ENCODE data around the gene HECA. TPM values are rescaled to one million over a fixed set of nuclear protein-coding genes. Genes with fewer than 3 reads are reported as not detected.

The HECA gene
- total RNA-seq, 4 donors from 2014 or later, result 11.3 to 38.4 (median 25.7) TPM

GRCh38 chr6:139159016-139159415 lies 24.1 kb downstream of the HECA start:
- Histone ChIP-seq H3K4me3 (no peak overlapping the region), H3K36me3 (no peaks in the 10 kb centered on the region), H3K4me1 (peaks cover 0 to 10% of the 10 kb centered on the region in 2 donors), H3K27ac (no peak overlapping the region), H3K9me3 (no peaks in the 10 kb centered on the region), H3K27me3 (no peaks in the 10 kb centered on the region)
- intact Hi-C loops (cut with DNase I; ENCODE audit: low total_unique reads), result no loop called here
- DNase-seq, result no peak
- TF ChIP-seq CTCF (IDR thresholded peaks at IDR 0.05), result no peak
- TF ChIP-seq POLR2A (IDR thresholded peaks at IDR 0.05), result no peak

- DNase-seq, result no peak
- no peak for TF ChIP-seq POLR2A (IDR thresholded peaks at IDR 0.05)
- TF ChIP-seq CTCF (IDR thresholded peaks at IDR 0.05), result no peak
- no peak overlapping the region for H3K4me3 ChIP-seq
- H3K27ac ChIP-seq, result no peak overlapping the region
- intact Hi-C loops (cut with DNase I; ENCODE audit: low total_unique reads), result no loop called here
- H3K27me3 ChIP-seq, result no peaks in the 10 kb centered on the region
- H3K9me3 ChIP-seq, result no peaks in the 10 kb centered on the region
- H3K36me3 ChIP-seq, result no peaks in the 10 kb centered on the region
- peaks cover 0 to 10% of the 10 kb centered on the region in 2 donors for H3K4me1 ChIP-seq
Measured at GRCh38 chr6:139161169-139161568, 26.3 kb downstream of the HECA start.

- no peak for DNase-seq
- H3K9me3 ChIP-seq, result no peaks in the 10 kb centered on the region
- intact Hi-C loops (cut with DNase I; ENCODE audit: low total_unique reads), result no loop called here
- H3K4me3 ChIP-seq, result no peak overlapping the region
- H3K4me1 ChIP-seq, result peaks cover 0 to 3% of the 10 kb centered on the region in 2 donors
- TF ChIP-seq POLR2A (IDR thresholded peaks at IDR 0.05) (no peak), CTCF (IDR thresholded peaks at IDR 0.05) (no peak)
- H3K36me3 ChIP-seq, result no peaks in the 10 kb centered on the region
- no peaks in the 10 kb centered on the region for H3K27me3 ChIP-seq
- no peak overlapping the region for H3K27ac ChIP-seq
Measured at GRCh38 chr6:139161817-139162284, 27.0 kb downstream of the HECA start.

- H3K4me1 ChIP-seq, result no peaks in the 10 kb centered on the region
- TF ChIP-seq POLR2A (IDR thresholded peaks at IDR 0.05), result no peak
- no peak for TF ChIP-seq CTCF (IDR thresholded peaks at IDR 0.05)
- no peak overlapping the region for H3K4me3 ChIP-seq
- no peaks in the 10 kb centered on the region for H3K36me3 ChIP-seq
- intact Hi-C loops (cut with DNase I; ENCODE audit: low total_unique reads), result no loop called here
- no peak overlapping the region for H3K27ac ChIP-seq
- no peaks in the 10 kb centered on the region for H3K27me3 ChIP-seq
- DNase-seq, result no peak
- no peaks in the 10 kb centered on the region for H3K9me3 ChIP-seq
Measured at GRCh38 chr6:139164001-139164400, 29.1 kb downstream of the HECA start.

GRCh38 chr6:139165324-139165723 lies 30.4 kb downstream of the HECA start:
- Histone ChIP-seq H3K36me3 (no peaks in the 10 kb centered on the region), H3K9me3 (no peaks in the 10 kb centered on the region), H3K27ac (no peak overlapping the region), H3K27me3 (no peaks in the 10 kb centered on the region), H3K4me1 (no peaks in the 10 kb centered on the region), H3K4me3 (no peak overlapping the region)
- no peak for DNase-seq
- intact Hi-C loops (cut with DNase I; ENCODE audit: low total_unique reads), result no loop called here
- TF ChIP-seq POLR2A (IDR thresholded peaks at IDR 0.05) (no peak), CTCF (IDR thresholded peaks at IDR 0.05) (no peak)
